HepG2 (cell line): Measurements from ENCODE around the gene SELENOS. TPM values are rescaled to one million over a fixed set of nuclear protein-coding genes. Genes with fewer than 3 reads are reported as not detected.
A peak's percentile ranks its signal among the peaks of the same experiment; 100 is the strongest.

Experiments
- FOXM1 ChIP-seq: sonication (generic); formaldehyde crosslinking; IDR thresholded peaks from 2 replicates; pipeline ENCODE4 v1.5.0; 2020; ENCODE audit warnings: missing genetic modification reagents
- HNRNPL ChIP-seq: fragments of 200-400 bp; formaldehyde crosslinking; IDR thresholded peaks from 2 replicates; pipeline ENCODE4 v1.6.1; 2017; ENCODE audit warnings: mild to moderate bottlenecking, low read depth, low read length
- KDM2A ChIP-seq: sonication (generic); formaldehyde crosslinking; IDR thresholded peaks from 2 replicates; pipeline ENCODE4 v1.4.0; 2020; ENCODE audit warnings: low read depth, missing genetic modification reagents, borderline replicate concordance
- ONECUT2 ChIP-seq: sonication (generic); formaldehyde crosslinking; IDR thresholded peaks from 2 replicates; pipeline ENCODE4 v1.4.0; 2020; ENCODE audit warnings: missing genetic modification reagents
- RELA ChIP-seq: sonication (generic); formaldehyde crosslinking; IDR thresholded peaks from 2 replicates; pipeline ENCODE4 v1.4.0; 2020; ENCODE audit warnings: missing genetic modification reagents
- RXRA ChIP-seq: sonication (generic); formaldehyde crosslinking; IDR thresholded peaks from 2 replicates; pipeline ENCODE4 v1.5.1; 2020; ENCODE audit warnings: missing genetic modification reagents
- ZNF235 ChIP-seq: sonication (generic); formaldehyde crosslinking; IDR thresholded peaks from 2 replicates; pipeline ENCODE4 v1.8.1; 2023; ENCODE audit warnings: mild to moderate bottlenecking, missing genetic modification reagents, borderline replicate concordance
- ZNF558 ChIP-seq: sonication (generic); formaldehyde crosslinking; IDR thresholded peaks from 2 replicates; pipeline ENCODE4 v1.9.0; 2022; ENCODE audit warnings: mild to moderate bottlenecking, missing genetic modification reagents, borderline replicate concordance
- ZNF766 ChIP-seq: sonication (generic); formaldehyde crosslinking; IDR thresholded peaks from 2 replicates; pipeline ENCODE4 v1.5.0; 2020; ENCODE audit warnings: missing genetic modification reagents, borderline replicate concordance
- ZNF788 ChIP-seq: sonication (generic); formaldehyde crosslinking; IDR thresholded peaks from 2 replicates; pipeline ENCODE4 v1.5.0; 2020; ENCODE audit warnings: mild to moderate bottlenecking, missing genetic modification reagents, borderline replicate concordance
- ZNF879 ChIP-seq: sonication (generic); formaldehyde crosslinking; IDR thresholded peaks from 2 replicates; pipeline ENCODE4 v1.8.1; 2023; ENCODE audit warnings: missing genetic modification reagents
- polyA plus RNA-seq, 8 experiments: library from polyadenylated mRNA; depleted of rRNA in 3 of 8; stranded (reverse) in 7 of 8; unstranded in 1 of 8; fragments of >200 nt; fragmentation: Illumina TruSeq in 4 of 8; extraction: Trizol in 4 of 8; gene quantifications; 2 replicates each; pipeline versions ENCODE4 v1.2.1 to v1.2.3, GENCODE V29; 2011 to 2016; ENCODE audit warnings: low read depth in 4 of 8, missing spikeins in 1 of 8, mixed read lengths in 1 of 8; ENCODE audit not compliant: insufficient read depth in 1 of 8
- total RNA-seq, 5 experiments: library from RNA; depleted of rRNA; stranded (reverse); fragments of >200 nt; fragmentation: Illumina TruSeq; extraction: Trizol; gene quantifications; 2 replicates each; pipeline ENCODE4 v1.2.3, GENCODE V29; 2016; ENCODE audit warnings: low read depth in 1 of 5
- TF ChIP-seq, protein P1 (sequence below): sonication (generic); formaldehyde crosslinking; IDR thresholded peaks from 2 replicates; pipeline ENCODE4 v1.8.0; 2022; ENCODE audit warnings: mild to moderate bottlenecking, missing genetic modification reagents; ENCODE audit not compliant: insufficient replicate concordance
- TF ChIP-seq, protein P2 (sequence below): sonication (generic); formaldehyde crosslinking; conservative IDR thresholded peaks from 2 replicates; pipeline ENCODE4 v1.4.0; 2020; ENCODE audit warnings: mild to moderate bottlenecking, missing genetic modification reagents, moderate library complexity
- TF ChIP-seq, protein P3 (sequence below): IDR thresholded peaks from 2 replicates; pipeline ENCODE4 v1.6.1; 2016
- TF ChIP-seq, protein P4 (sequence below): sonication (generic); formaldehyde crosslinking; IDR thresholded peaks from 2 replicates; pipeline ENCODE4 v1.4.0; 2020; ENCODE audit warnings: mild to moderate bottlenecking, missing genetic modification reagents
- TF ChIP-seq, protein P5 (sequence below): IDR thresholded peaks from 2 replicates; pipeline ENCODE4 v1.4.0; 2020; ENCODE audit warnings: mild to moderate bottlenecking, missing genetic modification reagents

Gene SELENOS
- total and polyA plus RNA-seq, 2 of the 13 experiments (the other 11 are each of a cell fraction or from before 2014, with no cell fraction given), result 63.0 to 66.1 TPM

DNA sequence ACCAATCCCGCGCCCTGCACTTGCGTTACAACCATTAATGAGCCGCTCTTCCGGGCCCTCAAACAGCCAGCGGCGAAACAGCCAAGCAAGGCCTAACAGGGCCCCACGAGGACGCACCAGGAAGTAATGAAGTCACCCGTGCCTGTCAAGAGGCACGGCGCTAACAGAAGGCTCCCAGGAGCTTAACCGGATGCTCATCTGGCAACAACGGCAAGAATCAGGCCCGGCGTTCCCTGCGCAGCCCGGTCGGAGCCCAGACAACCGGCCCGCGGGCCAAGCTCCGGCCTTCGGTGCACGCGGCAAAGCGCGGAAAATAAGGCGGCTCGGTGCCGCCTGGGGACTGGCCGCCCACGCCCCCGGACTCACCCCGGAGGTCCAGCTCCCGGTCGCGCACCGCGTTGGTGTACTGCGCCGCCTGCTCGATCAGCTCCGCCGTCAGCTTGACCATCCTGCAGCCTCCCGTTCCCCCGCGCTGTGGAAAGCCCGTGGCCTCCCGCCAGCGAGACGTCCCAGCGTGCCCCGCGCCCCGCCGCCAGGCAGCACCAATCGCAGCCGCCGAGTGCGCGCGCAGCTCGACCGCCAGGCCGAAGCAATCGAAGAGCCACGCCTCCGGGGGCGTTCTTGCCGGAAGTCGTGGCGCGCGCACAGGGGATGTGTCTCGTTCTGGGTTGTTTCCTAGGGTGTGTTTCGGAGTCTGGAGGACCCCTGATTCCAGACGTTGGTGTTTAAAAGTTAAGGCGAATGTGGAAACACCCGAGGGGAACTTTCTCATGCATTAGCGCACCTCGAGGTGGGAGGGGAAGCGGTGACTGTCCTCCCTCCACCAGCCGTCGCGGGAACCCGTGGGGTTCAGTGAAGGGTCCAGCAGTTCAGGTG lies 17.7 kb upstream of the SELENOS start, which contains the start of gene SNRPA1 (continued):
- TF ChIP-seq RXRA, result peak; percentile 75
- TF ChIP-seq HNRNPL, result no peak
- TF ChIP-seq FOXM1 (CRISPR knock-in tag), result no peak; the same call in 1 of the 2 replicates
- no peak for TF ChIP-seq ZNF879 (CRISPR knock-in tag)
- TF ChIP-seq, protein P1, sequence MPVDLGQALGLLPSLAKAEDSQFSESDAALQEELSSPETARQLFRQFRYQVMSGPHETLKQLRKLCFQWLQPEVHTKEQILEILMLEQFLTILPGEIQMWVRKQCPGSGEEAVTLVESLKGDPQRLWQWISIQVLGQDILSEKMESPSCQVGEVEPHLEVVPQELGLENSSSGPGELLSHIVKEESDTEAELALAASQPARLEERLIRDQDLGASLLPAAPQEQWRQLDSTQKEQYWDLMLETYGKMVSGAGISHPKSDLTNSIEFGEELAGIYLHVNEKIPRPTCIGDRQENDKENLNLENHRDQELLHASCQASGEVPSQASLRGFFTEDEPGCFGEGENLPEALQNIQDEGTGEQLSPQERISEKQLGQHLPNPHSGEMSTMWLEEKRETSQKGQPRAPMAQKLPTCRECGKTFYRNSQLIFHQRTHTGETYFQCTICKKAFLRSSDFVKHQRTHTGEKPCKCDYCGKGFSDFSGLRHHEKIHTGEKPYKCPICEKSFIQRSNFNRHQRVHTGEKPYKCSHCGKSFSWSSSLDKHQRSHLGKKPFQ (CRISPR knock-in tag), result peak; percentile 47
- peak; percentile 100 for TF ChIP-seq KDM2A
- TF ChIP-seq ZNF558, result no peak; the same call in 1 of the 2 replicates
- TF ChIP-seq, protein P2, sequence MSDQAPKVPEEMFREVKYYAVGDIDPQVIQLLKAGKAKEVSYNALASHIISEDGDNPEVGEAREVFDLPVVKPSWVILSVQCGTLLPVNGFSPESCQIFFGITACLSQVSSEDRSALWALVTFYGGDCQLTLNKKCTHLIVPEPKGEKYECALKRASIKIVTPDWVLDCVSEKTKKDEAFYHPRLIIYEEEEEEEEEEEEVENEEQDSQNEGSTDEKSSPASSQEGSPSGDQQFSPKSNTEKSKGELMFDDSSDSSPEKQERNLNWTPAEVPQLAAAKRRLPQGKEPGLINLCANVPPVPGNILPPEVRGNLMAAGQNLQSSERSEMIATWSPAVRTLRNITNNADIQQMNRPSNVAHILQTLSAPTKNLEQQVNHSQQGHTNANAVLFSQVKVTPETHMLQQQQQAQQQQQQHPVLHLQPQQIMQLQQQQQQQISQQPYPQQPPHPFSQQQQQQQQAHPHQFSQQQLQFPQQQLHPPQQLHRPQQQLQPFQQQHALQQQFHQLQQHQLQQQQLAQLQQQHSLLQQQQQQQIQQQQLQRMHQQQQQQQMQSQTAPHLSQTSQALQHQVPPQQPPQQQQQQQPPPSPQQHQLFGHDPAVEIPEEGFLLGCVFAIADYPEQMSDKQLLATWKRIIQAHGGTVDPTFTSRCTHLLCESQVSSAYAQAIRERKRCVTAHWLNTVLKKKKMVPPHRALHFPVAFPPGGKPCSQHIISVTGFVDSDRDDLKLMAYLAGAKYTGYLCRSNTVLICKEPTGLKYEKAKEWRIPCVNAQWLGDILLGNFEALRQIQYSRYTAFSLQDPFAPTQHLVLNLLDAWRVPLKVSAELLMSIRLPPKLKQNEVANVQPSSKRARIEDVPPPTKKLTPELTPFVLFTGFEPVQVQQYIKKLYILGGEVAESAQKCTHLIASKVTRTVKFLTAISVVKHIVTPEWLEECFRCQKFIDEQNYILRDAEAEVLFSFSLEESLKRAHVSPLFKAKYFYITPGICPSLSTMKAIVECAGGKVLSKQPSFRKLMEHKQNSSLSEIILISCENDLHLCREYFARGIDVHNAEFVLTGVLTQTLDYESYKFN, result peak; percentile 42; the same call in 1 of the 2 replicates
- TF ChIP-seq, protein P3, sequence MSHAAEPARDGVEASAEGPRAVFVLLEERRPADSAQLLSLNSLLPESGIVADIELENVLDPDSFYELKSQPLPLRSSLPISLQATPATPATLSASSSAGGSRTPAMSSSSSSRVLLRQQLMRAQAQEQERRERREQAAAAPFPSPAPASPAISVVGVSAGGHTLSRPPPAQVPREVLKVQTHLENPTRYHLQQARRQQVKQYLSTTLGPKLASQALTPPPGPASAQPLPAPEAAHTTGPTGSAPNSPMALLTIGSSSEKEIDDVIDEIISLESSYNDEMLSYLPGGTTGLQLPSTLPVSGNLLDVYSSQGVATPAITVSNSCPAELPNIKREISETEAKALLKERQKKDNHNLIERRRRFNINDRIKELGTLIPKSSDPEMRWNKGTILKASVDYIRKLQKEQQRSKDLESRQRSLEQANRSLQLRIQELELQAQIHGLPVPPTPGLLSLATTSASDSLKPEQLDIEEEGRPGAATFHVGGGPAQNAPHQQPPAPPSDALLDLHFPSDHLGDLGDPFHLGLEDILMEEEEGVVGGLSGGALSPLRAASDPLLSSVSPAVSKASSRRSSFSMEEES, result peak; percentile 53; the same call in 1 of the 2 replicates
- TF ChIP-seq ZNF788 (CRISPR knock-in tag), result peak; percentile 96; the same call in 1 of the 2 replicates
- TF ChIP-seq, protein P4, sequence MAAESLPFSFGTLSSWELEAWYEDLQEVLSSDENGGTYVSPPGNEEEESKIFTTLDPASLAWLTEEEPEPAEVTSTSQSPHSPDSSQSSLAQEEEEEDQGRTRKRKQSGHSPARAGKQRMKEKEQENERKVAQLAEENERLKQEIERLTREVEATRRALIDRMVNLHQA (CRISPR knock-in tag), result no peak
- peak; percentile 70; the same call in 1 of the 2 replicates for TF ChIP-seq ZNF766 (CRISPR knock-in tag)
- no peak for TF ChIP-seq ONECUT2 (CRISPR knock-in tag)
- 0 out of 2 replicates have a peak, but pooled peaks have one; percentile 45 for TF ChIP-seq RELA
- TF ChIP-seq, protein P5, sequence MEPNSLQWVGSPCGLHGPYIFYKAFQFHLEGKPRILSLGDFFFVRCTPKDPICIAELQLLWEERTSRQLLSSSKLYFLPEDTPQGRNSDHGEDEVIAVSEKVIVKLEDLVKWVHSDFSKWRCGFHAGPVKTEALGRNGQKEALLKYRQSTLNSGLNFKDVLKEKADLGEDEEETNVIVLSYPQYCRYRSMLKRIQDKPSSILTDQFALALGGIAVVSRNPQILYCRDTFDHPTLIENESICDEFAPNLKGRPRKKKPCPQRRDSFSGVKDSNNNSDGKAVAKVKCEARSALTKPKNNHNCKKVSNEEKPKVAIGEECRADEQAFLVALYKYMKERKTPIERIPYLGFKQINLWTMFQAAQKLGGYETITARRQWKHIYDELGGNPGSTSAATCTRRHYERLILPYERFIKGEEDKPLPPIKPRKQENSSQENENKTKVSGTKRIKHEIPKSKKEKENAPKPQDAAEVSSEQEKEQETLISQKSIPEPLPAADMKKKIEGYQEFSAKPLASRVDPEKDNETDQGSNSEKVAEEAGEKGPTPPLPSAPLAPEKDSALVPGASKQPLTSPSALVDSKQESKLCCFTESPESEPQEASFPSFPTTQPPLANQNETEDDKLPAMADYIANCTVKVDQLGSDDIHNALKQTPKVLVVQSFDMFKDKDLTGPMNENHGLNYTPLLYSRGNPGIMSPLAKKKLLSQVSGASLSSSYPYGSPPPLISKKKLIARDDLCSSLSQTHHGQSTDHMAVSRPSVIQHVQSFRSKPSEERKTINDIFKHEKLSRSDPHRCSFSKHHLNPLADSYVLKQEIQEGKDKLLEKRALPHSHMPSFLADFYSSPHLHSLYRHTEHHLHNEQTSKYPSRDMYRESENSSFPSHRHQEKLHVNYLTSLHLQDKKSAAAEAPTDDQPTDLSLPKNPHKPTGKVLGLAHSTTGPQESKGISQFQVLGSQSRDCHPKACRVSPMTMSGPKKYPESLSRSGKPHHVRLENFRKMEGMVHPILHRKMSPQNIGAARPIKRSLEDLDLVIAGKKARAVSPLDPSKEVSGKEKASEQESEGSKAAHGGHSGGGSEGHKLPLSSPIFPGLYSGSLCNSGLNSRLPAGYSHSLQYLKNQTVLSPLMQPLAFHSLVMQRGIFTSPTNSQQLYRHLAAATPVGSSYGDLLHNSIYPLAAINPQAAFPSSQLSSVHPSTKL, result peak; percentile 63
- TF ChIP-seq ZNF235 (CRISPR knock-in tag), result peak; percentile 62; the same call in 1 of the 2 replicates
